22Rv1 (cell line): ENCODE results near the gene BEST4.

Source experiments
- H3K27ac ChIP-seq: fragments of 450-650 bp; 2 replicates; pipeline ENCODE4 v1.5.1; 2017
- CTCF ChIP-seq: fragments of 450-650 bp; IDR thresholded peaks from 2 replicates; pipeline ENCODE4 v1.5.1; 2017; ENCODE audit warnings: mild to moderate bottlenecking
- ZFX ChIP-seq: fragments of 450-650 bp; IDR thresholded peaks from 2 replicates; pipeline ENCODE4 v1.6.1; 2017; ENCODE audit warnings: antibody characterized with exemption, borderline replicate concordance

Gene BEST4

GRCh38 chr1:44757420-44757819, 30.6 kb downstream of the BEST4 start:
- no peak overlapping the region for H3K27ac ChIP-seq
- TF ChIP-seq ZFX = no peak
- TF ChIP-seq CTCF = no peak

- H3K27ac ChIP-seq = no peak overlapping the region
- TF ChIP-seq CTCF = no peak
- TF ChIP-seq ZFX = no peak
These were observed 40.1 kb downstream of the BEST4 start for GRCh38 chr1:44747878-44748277.

GRCh38 chr1:44743211-44743610, 44.8 kb downstream of the BEST4 start:
- no peak overlapping the region for H3K27ac ChIP-seq
- TF ChIP-seq ZFX (no peak), CTCF (no peak)

GRCh38 chr1:44740179-44740617, 47.8 kb downstream of the BEST4 start:
- no peak for TF ChIP-seq ZFX
- TF ChIP-seq CTCF = no peak
- peak overlapping the region; percentile 79 for H3K27ac ChIP-seq

GRCh38 chr1:44739307-44740178, 48.4 kb downstream of the BEST4 start, which contains the start of gene KIF2C:
Gene KIF2C (plus strand): TSS chr1:44739837. CDS start chr1:44739933, 96 bp downstream.
- peak within 1 kb of the TSS; percentile 79 for H3K27ac ChIP-seq
- no peak for TF ChIP-seq ZFX
- no peak for TF ChIP-seq CTCF

- H3K27ac ChIP-seq = peak overlapping the region; percentile 79
These were observed 49.0 kb downstream of the BEST4 start for GRCh38 chr1:44738953-44739306.

GRCh38 chr1:44735992-44736391, 52.0 kb downstream of the BEST4 start:
- no peak for TF ChIP-seq CTCF
- no peak overlapping the region for H3K27ac ChIP-seq

- TF ChIP-seq ZFX (no peak), CTCF (no peak)
- peak overlapping the region; percentile 99; the same call in 1 of the 2 replicates for H3K27ac ChIP-seq
These were observed 54.2 kb downstream of the BEST4 start for GRCh38 chr1:44733784-44734183.
